Common myeloid progenitor, CD34-positive (primary cell): ENCODE measurements around the gene TFDP1.

ENCODE experiments used
- CTCF ChIA-PET: fragments of 350-600 bp; sonication (Branson Sonifier 250); formaldehyde crosslinking; loops from one replicate; lab custom pipeline; 2021; ENCODE audit warnings: antibody characterized with exemption; lab: Charles Lee
- POLR2A ChIA-PET: fragments of 350-600 bp; sonication (Branson Sonifier 250); formaldehyde crosslinking; loops from one replicate; lab custom pipeline; 2021; ENCODE audit warnings: antibody characterized with exemption; lab: Charles Lee
- DNase-seq, 3 donors: peaks; one replicate each; pipeline versions ENCODE4 v3.0.0 to v3.0.0-alpha.2; 2013
- H3K27ac ChIP-seq, 2 experiments: 1 replicate in 1 of 2; 2 replicates in 1 of 2; pipeline ENCODE4 v1.7.0; 2013; ENCODE audit warnings: inconsistent platforms in 2 of 2, low read length in 2 of 2, mild to moderate bottlenecking in 2 of 2, low read depth in 1 of 2, moderate library complexity in 1 of 2; ENCODE audit not compliant: severe bottlenecking in 2 of 2, insufficient read depth in 1 of 2, poor library complexity in 1 of 2
- H3K27me3 ChIP-seq, 5 experiments: replicated peaks in 2 of 5; 1 replicate in 3 of 5; 2 replicates in 2 of 5; pipeline versions ENCODE4 v1.6.1 to v1.7.0; 2013; ENCODE audit warnings: low read length in 4 of 5, mild to moderate bottlenecking in 2 of 5, moderate library complexity in 2 of 5, inconsistent platforms in 1 of 5; ENCODE audit not compliant: insufficient read depth in 5 of 5, control insufficient read depth in 4 of 5
- H3K36me3 ChIP-seq, 4 experiments: 1 replicate in 2 of 4; 2 replicates in 2 of 4; pipeline versions ENCODE4 v1.6.1 to v1.7.0; 2013; ENCODE audit warnings: low read length in 3 of 4, control low read depth in 1 of 4, mild to moderate bottlenecking in 1 of 4; ENCODE audit not compliant: control insufficient read depth in 4 of 4, insufficient read depth in 4 of 4
- H3K4me1 ChIP-seq, 4 experiments: 1 replicate in 3 of 4; 2 replicates in 1 of 4; pipeline versions ENCODE4 v1.6.1 to v1.7.1; 2013; ENCODE audit warnings: low read length in 3 of 4, mild to moderate bottlenecking in 3 of 4, control low read depth in 1 of 4, inconsistent platforms in 1 of 4, moderate library complexity in 1 of 4; ENCODE audit not compliant: control insufficient read depth in 4 of 4, insufficient read depth in 4 of 4; ENCODE audit errors: control extremely low read depth in 1 of 4
- H3K4me3 ChIP-seq, 7 experiments: 1 replicate in 4 of 7; 2 replicates in 3 of 7; pipeline versions ENCODE4 v1.5.1 to v1.7.0; 2013; ENCODE audit warnings: mild to moderate bottlenecking in 7 of 7, low read length in 6 of 7, moderate library complexity in 6 of 7, inconsistent platforms in 2 of 7, low read depth in 2 of 7, control low read depth in 1 of 7; ENCODE audit not compliant: insufficient read depth in 4 of 7, control insufficient read depth in 1 of 7; ENCODE audit errors: extremely low read depth in 1 of 7
- H3K9me3 ChIP-seq, 5 experiments: 1 replicate in 4 of 5; 2 replicates in 1 of 5; pipeline versions ENCODE4 v1.6.1 to v1.7.1; 2013; ENCODE audit warnings: low read length in 4 of 5, mild to moderate bottlenecking in 2 of 5, inconsistent platforms in 1 of 5, low read depth in 1 of 5, moderate library complexity in 1 of 5; ENCODE audit not compliant: control insufficient read depth in 4 of 5, insufficient read depth in 2 of 5; ENCODE audit errors: control extremely low read depth in 1 of 5
- WGBS: methylation state at CpG from one replicate; pipeline ENCODE4 v1.1.5; 2013; ENCODE audit not compliant: insufficient coverage; 5-methylcytosine and 5-hydroxymethylcytosine counted together

The TFDP1 gene

GRCh38 chr13:113545455-113545930 is 39.1 kb upstream of the TFDP1 start:
- POLR2A ChIA-PET, result no interaction called here
- CTCF ChIA-PET, result interaction anchor here (0.8 to 2.2 kb wide), 3 partner anchors 16 to 23 kb away, joined by 3 to 10 read pairs (median 4); no protein-coding TSS in a partner anchor
- Histone ChIP-seq H3K27me3 (no peaks in the 10 kb centered on the region), H3K4me3 (no peak overlapping the region), H3K9me3 (peaks cover 0 to 12% (median 7%) of the 10 kb centered on the region in 5 experiments), H3K27ac (no peak overlapping the region), H3K4me1 (no peaks in the 10 kb centered on the region), H3K36me3 (peaks cover 11 to 48% (median 23%) of the 10 kb centered on the region in 4 experiments)
- 96% methylated on average over 4 of the region's 5 CpGs for WGBS
- DNase-seq, result no peak

DNA sequence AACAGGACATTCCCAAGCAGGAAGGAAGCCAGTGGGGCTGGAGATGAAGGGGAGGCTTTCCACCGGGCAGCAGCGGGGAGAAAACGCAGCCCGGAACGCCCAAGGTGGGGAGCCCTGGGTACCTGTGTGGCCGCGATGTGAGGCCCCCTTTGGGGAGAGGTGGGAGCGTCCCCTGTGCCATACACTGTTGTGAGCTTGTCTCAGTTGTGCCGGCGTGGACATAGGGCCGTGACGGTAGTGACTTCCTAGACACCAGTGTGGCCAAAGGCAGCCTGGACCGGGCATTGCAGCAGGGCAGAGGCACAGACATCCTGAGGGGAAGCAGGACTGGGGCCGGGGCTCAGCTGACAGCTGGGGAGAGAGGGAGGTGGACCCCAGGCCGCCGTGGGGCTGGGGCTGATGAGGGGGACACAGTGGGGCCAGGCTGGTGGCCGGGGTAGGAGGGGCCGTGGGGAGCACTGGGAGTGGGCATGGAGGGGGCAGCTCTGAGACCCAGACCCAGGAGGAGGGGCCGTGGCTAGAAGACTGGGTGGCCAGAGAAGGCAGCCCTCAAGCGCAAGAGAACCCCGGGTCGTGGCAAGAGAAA is 38.5 kb upstream of the TFDP1 start:
- peaks cover 11 to 45% (median 23%) of the 10 kb centered on the region in 4 experiments for H3K36me3 ChIP-seq
- peaks cover 0 to 9% (median 5%) of the 10 kb centered on the region in 5 experiments for H3K9me3 ChIP-seq
- 95% methylated on average over 22 of the region's 22 CpGs for WGBS
- H3K4me3 ChIP-seq, result no peak overlapping the region
- DNase-seq, result no peak
- CTCF ChIA-PET, result interaction anchor here (0.8 to 2.2 kb wide), 3 partner anchors 16 to 23 kb away, joined by 3 to 10 read pairs (median 4); no protein-coding TSS in a partner anchor
- no peaks in the 10 kb centered on the region for H3K4me1 ChIP-seq
- no peaks in the 10 kb centered on the region for H3K27me3 ChIP-seq
- POLR2A ChIA-PET, result no interaction called here
- no peak overlapping the region for H3K27ac ChIP-seq

DNA sequence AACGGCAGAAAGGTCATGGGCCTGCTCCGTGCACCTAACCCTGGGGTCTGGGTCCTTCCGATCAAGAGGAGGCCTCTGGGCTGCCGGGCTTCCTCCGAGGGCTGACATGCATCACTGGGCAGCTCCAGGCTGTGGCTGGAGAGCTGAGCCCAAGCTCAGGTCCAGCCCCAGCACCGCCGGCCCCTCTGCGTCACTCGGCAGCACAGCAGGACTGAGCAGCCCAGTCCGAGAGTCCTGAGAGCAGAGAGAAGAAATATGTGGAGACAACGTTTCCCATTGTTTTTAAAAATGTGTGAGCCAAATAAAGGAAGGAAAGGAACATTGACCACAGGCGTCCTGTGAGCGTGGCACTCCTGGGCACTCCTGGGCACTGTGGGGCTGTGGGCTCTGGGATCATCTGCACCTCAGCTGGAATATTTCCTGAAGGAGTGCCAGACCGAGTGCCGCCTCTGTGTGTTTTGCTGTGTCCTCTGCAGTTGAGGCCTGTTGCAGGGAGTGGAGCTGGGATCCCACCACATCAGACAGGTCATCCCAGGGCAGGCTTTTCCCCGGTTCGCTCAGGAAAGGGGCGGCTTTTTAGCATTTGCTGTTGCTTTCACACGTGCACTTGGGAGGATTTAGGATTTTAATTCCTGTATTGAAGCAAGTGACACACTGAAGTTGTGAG is 37.8 kb upstream of the TFDP1 start:
- ChIA-PET POLR2A (no interaction called here), CTCF (interaction anchor here (2.2 kb wide), 1 partner anchor 15 kb away, joined by 10 read pairs; no protein-coding TSS in a partner anchor)
- 93% methylated on average over 17 of the region's 19 CpGs for WGBS
- Histone ChIP-seq H3K4me3 (no peak overlapping the region), H3K9me3 (peaks cover 0 to 4% (median 0%) of the 10 kb centered on the region in 5 experiments), H3K4me1 (no peaks in the 10 kb centered on the region), H3K36me3 (peaks cover 10 to 51% (median 24%) of the 10 kb centered on the region in 4 experiments), H3K27me3 (no peaks in the 10 kb centered on the region), H3K27ac (no peak overlapping the region)
- DNase-seq, result no peak

- H3K27ac ChIP-seq, result no peak overlapping the region
- no peaks in the 10 kb centered on the region for H3K4me1 ChIP-seq
- H3K27me3 ChIP-seq, result no peaks in the 10 kb centered on the region
- peaks cover 0 to 2% (median 0%) of the 10 kb centered on the region in 5 experiments for H3K9me3 ChIP-seq
- H3K4me3 ChIP-seq, result no peak overlapping the region
- ChIA-PET CTCF (interaction anchor here (2.2 kb wide), 1 partner anchor 14 kb away, joined by 10 read pairs; no protein-coding TSS in a partner anchor), POLR2A (no interaction called here)
- no peak for DNase-seq
- H3K36me3 ChIP-seq, result peaks cover 11 to 55% (median 27%) of the 10 kb centered on the region in 4 experiments
- 95% methylated on average over 18 of the region's 27 CpGs for WGBS
These were observed 37.1 kb upstream of the TFDP1 start for GRCh38 chr13:113547238-113547971.

GRCh38 chr13:113548171-113548641 is 36.3 kb upstream of the TFDP1 start:
- H3K36me3 ChIP-seq, result peaks cover 9 to 51% (median 27%) of the 10 kb centered on the region in 4 experiments
- WGBS, result 95% methylated on average over 29 of the region's 32 CpGs
- peaks cover 0 to 5% (median 4%) of the 10 kb centered on the region in 4 experiments for H3K4me1 ChIP-seq
- ChIA-PET POLR2A (no interaction called here), CTCF (interaction anchor here (0.7 to 1.6 kb wide), 2 partner anchors 13 to 14 kb away, joined by 4 to 6 read pairs; no protein-coding TSS in a partner anchor)
- no peaks in the 10 kb centered on the region for H3K9me3 ChIP-seq
- no peak overlapping the region for H3K27ac ChIP-seq
- DNase-seq, result no peak
- no peak overlapping the region for H3K4me3 ChIP-seq
- H3K27me3 ChIP-seq, result no peaks in the 10 kb centered on the region

- no peak overlapping the region for H3K4me3 ChIP-seq
- peaks cover 9 to 51% (median 28%) of the 10 kb centered on the region in 4 experiments for H3K36me3 ChIP-seq
- 98% methylated on average over 25 of the region's 25 CpGs for WGBS
- DNase-seq, result no peak
- CTCF ChIA-PET, result interaction anchor here (0.7 to 1.6 kb wide), 2 partner anchors 12 to 13 kb away, joined by 4 to 6 read pairs; no protein-coding TSS in a partner anchor
- H3K27ac ChIP-seq, result no peak overlapping the region
- POLR2A ChIA-PET, result no interaction called here
- peaks cover 0 to 10% (median 9%) of the 10 kb centered on the region in 4 experiments for H3K4me1 ChIP-seq
- no peaks in the 10 kb centered on the region for H3K9me3 ChIP-seq
- H3K27me3 ChIP-seq, result no peaks in the 10 kb centered on the region
These were observed 35.6 kb upstream of the TFDP1 start for GRCh38 chr13:113548778-113549621.
